T follicular helper cell (primary cell): ENCODE data around the gene TPT1.
"Not testable (repeated sequence)": the region's sequence is repeated elsewhere in the genome, so short reads cannot be mapped to it uniquely, and the experiment has no call there.

Experiments used
- DNase-seq: peaks from one replicate; pipeline ENCODE4 v3.0.0-alpha.2; 2020; ENCODE audit warnings: low read depth
- total RNA-seq, 2 experiments: gene quantifications; one replicate each; lab custom pipeline; 2026; lab: John Stamatoyannopoulos, UW

The TPT1 gene
- total RNA-seq: 2,705 to 4,943 reads per million in 2 experiments

DNA sequence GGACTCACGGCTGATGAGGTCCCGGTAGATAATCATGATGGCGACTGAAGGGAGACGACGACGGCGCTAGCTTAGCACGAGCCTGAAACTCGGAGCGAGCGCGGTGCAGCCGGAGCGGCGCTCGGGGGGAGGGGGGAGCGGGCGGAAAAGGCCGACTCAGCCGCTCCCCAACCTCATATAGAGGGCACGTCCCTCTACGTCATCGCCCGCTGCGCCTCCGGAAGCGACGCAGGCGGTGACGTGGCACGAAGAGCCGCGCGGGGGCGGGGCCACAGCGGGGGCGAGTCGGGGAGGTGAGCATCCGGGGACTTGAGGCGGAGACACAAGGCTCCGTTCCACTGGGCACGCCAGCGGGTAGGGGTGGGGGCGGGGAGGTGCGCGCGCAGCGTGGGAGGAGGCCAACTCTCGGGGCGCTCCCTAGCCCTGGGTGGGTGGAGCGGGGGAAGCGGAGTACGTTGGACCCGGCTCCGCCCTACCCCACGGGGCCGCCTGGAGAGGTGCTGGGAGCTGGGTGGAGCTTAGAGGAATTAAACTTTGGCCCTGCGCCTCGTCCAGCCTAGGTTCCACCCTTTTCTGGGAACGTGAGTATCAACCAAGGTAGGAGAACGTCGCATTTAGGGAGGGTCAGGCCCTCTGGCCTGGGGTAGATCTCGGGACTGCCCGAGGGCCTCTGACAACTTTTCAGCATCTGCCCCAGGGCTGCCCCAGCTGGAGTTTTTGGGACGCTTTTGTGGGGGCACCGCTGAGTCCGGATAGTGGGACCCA lies at the start of gene TPT1:
Gene TPT1, minus strand, starts transcription at position 150 of the 765 bp plus-strand sequence. Its CDS starts 114 bp downstream, at position 36.
- peak; percentile 100 for DNase-seq

- DNase-seq: not testable (repeated sequence)
These were observed 49.4 kb upstream of the TPT1 start for GRCh38 chr13:45390348-45390747.

- no peak for DNase-seq
These were observed 47.7 kb upstream of the TPT1 start for GRCh38 chr13:45388664-45389063.

DNA sequence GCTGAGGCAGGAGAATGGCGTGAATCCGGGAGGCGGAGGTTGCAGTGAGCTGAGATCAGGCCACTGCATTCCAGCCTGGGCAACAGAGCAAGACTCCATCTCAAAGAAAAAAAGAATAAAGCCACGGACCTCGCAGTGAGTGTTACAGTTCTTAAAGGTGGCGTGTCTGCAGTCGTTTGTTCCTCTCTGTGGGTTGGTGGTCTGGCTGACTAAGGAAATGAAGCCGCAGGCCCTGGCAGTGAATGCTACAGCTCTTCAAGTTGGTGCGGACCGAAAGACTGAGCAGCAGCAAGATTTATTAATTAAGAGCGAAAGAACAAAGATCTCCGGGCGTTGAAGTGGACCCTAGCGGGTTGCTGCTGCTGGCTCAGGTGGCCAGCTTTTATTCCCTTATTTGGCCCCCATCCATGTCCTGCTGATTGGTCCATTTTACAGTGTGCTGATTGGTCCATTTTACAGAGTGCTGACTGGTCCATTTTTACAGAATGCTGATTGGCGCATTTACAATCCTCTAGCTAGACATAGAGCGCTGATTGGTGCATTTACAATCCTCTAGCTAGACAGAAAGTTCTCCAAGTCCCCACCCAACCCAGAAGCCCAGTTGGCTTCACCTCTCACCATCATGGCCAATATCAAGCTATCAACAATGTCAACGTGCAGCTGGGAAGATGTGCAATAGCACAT lies 46.1 kb upstream of the TPT1 start:
- not testable (repeated sequence) for DNase-seq

DNA sequence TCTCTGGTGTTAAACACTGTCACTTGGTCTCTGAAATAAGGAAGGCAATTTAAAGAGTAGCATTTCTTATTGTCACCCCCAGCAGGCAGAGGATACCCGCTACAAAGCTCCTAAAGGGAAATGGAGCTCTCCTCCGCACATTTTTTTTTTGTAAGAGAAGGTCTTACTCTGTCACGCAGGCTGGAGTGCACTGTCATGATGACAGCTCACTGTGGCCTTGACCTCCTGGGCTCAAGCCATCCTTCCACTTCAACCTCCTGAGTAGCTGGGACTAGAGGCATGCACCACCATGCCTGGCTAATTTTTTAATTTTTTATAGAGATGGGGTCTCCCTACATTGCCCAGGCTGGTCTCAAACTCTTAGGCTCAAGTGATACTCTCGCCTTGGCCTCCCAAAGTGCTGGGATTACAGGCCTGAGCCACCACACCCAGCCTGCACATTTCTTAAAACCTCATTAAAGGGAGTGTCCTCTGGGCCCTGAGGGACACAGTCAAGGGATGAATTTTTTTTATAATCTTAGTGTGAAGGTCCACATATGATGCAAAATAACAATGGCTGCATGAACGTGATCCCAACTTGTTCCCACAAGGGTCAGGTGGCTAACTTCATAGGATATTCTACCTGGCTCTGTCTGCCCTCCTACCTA lies 45.0 kb upstream of the TPT1 start:
- no peak for DNase-seq

DNA sequence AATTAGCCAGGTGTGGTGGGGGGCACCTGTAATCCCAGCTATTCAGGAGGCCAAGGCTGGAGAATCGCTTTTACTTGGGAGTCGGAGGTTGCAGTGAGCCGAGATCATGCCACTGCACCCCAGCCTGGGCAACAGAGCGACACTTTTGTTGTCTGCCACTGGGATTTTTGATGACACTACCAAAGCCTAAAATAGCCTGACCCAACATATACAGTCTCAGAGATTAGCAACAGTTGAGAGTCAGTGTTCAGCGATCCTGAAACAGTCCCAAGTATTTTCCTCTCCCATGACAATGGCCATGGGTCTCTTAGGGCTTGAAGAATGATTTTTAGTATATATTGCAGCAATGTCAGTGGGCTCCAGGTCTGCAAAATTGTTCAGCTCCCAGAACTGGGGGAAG lies 44.3 kb upstream of the TPT1 start:
- DNase-seq: no peak

GRCh38 chr13:45384474-45385174 lies 43.6 kb upstream of the TPT1 start:
- no peak for DNase-seq

DNA sequence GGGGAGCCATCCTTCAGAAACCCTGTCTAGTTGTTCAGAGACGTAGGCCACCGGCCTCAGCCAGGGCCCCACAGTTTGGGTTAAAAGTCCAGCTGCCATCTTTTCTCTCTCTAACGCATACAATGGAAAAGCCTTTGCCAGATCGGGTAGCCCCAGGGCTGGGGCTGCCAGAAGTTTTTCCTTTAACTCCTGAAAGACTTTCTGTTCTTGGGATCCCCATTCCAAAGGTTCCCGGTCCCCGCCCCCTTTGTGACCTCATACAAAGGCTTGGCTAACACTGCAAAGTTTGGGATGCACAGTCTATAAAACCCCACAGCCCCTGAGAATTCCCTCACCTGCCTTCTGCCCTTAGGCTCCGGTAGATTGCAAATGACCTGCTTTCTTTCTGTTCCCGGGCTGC lies 41.8 kb upstream of the TPT1 start:
- not testable (repeated sequence) for DNase-seq

DNA sequence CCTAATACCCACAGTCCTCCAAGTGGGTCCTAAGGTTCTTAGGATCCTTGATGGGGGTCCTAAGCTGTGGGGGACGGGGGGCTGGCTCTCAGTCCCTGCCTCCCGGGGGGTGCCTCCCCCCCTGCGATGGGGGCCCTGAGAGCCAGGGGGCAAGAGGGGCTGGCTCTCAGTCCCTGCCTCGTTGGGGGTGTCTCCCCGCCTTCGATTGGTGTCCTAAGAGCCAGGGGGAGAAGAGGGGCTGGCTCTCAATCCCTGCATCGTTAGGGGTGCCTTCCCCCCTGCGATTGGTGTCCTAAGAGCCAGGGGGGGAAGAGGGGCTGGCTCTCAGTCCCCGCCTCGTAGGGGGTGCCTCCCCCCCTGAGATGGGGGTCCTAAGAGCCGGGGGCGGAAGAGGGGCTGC lies 40.2 kb upstream of the TPT1 start:
- no peak for DNase-seq

- DNase-seq: not testable (repeated sequence)
These were observed 39.7 kb upstream of the TPT1 start for GRCh38 chr13:45380708-45381107.

GRCh38 chr13:45379516-45379915 lies 38.5 kb upstream of the TPT1 start:
- not testable (repeated sequence) for DNase-seq

DNA sequence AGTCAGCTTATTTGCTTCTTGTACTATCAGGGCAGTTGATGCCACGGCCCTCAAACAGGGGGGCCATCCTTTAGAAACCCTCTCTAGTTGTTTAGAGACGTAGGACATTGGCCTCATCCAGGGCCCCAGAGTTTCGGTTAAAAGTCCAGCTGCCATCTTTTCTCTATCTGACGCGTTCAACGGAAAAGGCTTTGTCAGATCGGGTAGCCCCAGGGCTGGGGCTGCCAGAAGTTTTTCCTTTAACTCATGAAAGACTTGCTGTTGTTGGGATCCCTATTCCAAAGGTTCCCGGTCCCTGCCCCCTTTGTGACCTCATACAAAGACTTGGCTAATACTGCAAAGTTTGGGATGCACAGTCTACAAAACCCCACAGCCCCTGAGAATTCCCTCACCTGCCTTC lies 37.8 kb upstream of the TPT1 start:
- DNase-seq: not testable (repeated sequence)

GRCh38 chr13:45377314-45377713 lies 36.3 kb upstream of the TPT1 start:
- DNase-seq: not testable (repeated sequence)

GRCh38 chr13:45376651-45377050 lies 35.7 kb upstream of the TPT1 start:
- DNase-seq: not testable (repeated sequence)

DNA sequence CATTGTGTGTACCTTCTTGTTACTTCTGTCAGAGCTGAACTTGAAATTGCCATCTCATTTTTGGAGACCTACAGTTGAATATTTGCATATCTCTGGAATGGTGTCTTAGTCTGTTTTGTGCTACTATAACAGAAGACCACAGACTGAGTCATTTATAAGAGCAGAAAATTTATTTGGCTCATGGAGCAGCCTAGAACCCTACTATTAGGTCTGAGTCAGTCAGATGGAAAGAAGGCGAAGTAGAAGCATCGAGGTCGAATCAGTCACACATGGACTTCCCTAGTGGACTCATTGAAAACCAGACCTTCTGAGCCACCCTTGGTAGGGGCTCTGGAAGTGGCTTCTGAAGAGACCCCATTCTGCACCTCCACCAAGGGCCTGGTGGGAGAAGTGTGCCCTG lies 33.9 kb upstream of the TPT1 start:
- DNase-seq: no peak

DNA sequence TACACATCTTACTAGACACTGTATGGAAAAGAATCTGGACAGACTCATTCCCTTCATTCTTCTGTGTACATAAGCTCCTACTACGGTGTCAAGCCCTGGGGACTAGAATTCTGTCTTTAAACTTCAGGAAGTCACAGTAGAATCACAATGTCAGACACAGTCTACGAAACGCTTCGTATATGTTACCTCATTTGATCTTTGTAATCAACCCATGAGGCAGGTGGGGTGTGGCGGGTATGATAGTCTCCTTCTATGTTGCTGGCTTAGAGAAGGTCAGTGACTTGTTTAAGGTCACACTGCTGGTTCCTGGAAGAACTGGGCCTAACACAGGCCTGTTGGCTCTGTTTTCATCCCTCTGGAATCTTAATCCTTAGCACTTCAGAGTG lies 32.2 kb upstream of the TPT1 start:
- DNase-seq: no peak

DNA sequence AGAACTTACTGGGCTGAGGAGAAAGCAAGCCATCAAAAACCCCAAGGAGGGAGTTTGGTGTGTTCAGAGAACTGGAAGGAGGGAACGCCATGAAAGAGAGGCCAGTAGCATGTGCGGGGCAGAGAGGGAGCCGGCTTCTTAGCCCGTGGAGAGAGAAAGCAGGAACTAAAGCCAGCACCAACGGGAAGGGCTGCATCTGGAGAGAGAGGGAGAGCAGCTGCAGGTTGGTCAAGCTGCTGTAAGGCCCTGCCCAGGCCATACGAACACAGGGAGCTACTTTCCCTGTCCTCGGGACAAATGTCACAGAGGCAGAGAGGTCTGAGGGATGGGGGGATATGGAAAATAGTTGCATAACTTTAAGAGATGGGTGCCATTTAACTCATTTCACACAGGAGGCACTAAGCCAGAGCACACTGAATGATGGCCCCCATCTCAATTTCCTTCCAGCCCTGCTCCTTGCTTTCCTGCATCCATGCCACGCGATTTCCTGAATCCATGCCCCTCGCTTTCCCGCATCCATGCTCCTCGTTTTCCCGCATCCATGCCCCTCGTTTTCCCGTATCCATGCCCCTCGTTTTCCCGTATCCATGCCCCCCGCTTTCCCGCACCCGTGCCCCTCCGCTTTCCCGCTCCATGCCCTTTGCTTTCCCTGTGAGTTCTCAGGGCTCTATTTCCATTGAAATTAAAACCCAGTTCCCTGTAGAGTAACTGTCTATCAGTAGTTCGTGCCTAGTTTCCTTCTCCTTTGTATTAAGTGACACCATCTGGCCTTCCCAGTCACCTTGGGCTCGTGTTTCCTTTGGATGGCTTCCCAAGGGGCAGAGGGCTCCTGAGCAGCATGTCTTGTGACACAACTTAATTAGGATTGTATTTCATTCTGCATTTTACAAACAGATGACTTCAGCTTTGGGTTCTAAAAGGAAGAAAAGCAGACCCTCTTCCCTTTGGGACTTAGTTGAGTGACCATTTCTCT lies 31.5 kb upstream of the TPT1 start:
- no peak for DNase-seq

- DNase-seq: peak; percentile 28
These were observed 30.0 kb upstream of the TPT1 start for GRCh38 chr13:45370922-45371406.

GRCh38 chr13:45369116-45369515 lies 28.1 kb upstream of the TPT1 start:
- no peak for DNase-seq

DNA sequence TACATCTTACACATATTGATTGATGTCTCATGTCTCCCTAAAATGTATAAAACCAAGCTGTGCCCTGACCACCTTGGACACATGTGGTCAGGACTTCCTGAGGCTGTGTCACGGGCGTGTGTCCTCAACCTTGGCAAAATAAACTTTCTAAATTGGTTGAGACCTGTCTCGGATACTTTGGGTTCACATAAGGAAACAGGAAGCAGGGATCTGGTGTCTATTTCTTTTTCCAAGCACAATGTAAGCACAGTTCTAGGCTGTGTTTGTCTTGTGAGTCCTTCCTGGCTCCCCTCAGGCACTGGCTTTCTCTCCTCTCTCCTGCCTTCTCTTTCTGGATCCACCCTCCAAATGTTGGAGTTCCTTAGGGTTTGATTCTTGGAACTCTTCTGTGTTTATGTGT lies 27.6 kb upstream of the TPT1 start:
- DNase-seq: no peak

DNA sequence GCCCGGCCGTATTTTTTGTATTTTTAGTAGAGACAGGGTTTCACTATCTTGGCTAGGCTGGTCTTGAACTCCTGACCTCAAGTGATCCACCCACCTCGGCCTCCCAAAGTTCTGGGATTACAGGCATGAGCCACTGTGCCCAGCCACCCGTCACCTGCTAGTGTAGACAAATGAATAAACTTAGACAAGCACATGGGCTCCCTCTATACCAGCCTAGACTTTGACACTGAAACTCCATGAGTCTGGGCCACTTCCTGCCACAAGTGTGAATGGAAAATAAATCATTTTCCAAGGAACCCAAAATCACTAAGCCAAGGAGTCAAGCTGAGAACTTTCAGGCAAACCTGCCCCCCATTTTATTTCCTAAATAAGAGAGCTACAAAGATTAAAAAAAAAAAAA lies 27.0 kb upstream of the TPT1 start:
- DNase-seq: no peak
